HL-60 (cell line): ENCODE results near the gene HS6ST3.

Experiments
- DNase-seq, 2 experiments: peaks; one replicate each; pipeline ENCODE4 v3.0.0-alpha.2; 2010 to 2020; ENCODE audit warnings: low read depth in 1 of 2, low spot score in 1 of 2
- H3K27ac ChIP-seq: fragments of 250-450 bp; sonication (Bioruptor Pico); replicated peaks from 2 replicates; pipeline ENCODE4 v1.5.1; 2020; ENCODE audit warnings: mild to moderate bottlenecking, moderate library complexity
- H3K27me3 ChIP-seq: fragments of 250-450 bp; sonication (Bioruptor Pico); 2 replicates; pipeline ENCODE4 v1.5.1; 2021; ENCODE audit warnings: mild to moderate bottlenecking, moderate library complexity; ENCODE audit not compliant: insufficient read depth, poor library complexity, severe bottlenecking
- H3K4me3 ChIP-seq: replicated peaks from 2 replicates; pipeline ENCODE4 v1.5.1; 2011; ENCODE audit warnings: mild to moderate bottlenecking, control low read depth, low read length; ENCODE audit not compliant: insufficient read depth
- CTCF ChIP-seq: IDR thresholded peaks from one replicate; pipeline ENCODE4 v1.5.1; 2011; ENCODE audit warnings: low read length, control low read depth, inconsistent platforms; ENCODE audit not compliant: insufficient read depth
- GABPA ChIP-seq: IDR thresholded peaks from 2 replicates; pipeline ENCODE4 v1.6.1; 2012; ENCODE audit warnings: low read depth
- POLR2AphosphoS5 ChIP-seq: IDR thresholded peaks from 2 replicates; pipeline ENCODE4 v1.6.1; 2012; ENCODE audit warnings: low read depth
- REST ChIP-seq: IDR thresholded peaks from 2 replicates; pipeline ENCODE4 v1.6.1; 2012; ENCODE audit warnings: low read depth; ENCODE audit not compliant: insufficient replicate concordance
- SPI1 ChIP-seq: IDR thresholded peaks from 2 replicates; pipeline ENCODE4 v1.6.1; 2012; ENCODE audit warnings: low read depth, mild to moderate bottlenecking, borderline replicate concordance

Gene HS6ST3

GRCh38 chr13:96575423-96576320 is 485.8 kb downstream of the HS6ST3 start:
- no peak overlapping the region for H3K27ac ChIP-seq

GRCh38 chr13:96581741-96582140 is 491.8 kb downstream of the HS6ST3 start:
- no peak overlapping the region for H3K27ac ChIP-seq
- no peak for TF ChIP-seq GABPA
- no peak for TF ChIP-seq REST
- TF ChIP-seq SPI1 = no peak
- TF ChIP-seq CTCF = no peak
- no peak for TF ChIP-seq POLR2AphosphoS5
- no peak for DNase-seq
- H3K4me3 ChIP-seq = no peak overlapping the region
- H3K27me3 ChIP-seq = no peaks in the 10 kb centered on the region

More at GRCh38 chr13:96575423-96576320, 485.8 kb downstream of the HS6ST3 start:
- no peak for DNase-seq
- H3K27me3 ChIP-seq = no peaks in the 10 kb centered on the region
- TF ChIP-seq CTCF (no peak), POLR2AphosphoS5 (no peak), REST (no peak), GABPA (no peak), SPI1 (no peak)
- no peak overlapping the region for H3K4me3 ChIP-seq

GRCh38 chr13:96615252-96615651 is 525.3 kb downstream of the HS6ST3 start:
- no peak for TF ChIP-seq POLR2AphosphoS5
- no peak for TF ChIP-seq REST
- TF ChIP-seq CTCF = no peak
- no peak for TF ChIP-seq SPI1
- no peak for TF ChIP-seq GABPA
- Histone ChIP-seq H3K27ac (no peak overlapping the region), H3K27me3 (no peaks in the 10 kb centered on the region), H3K4me3 (no peak overlapping the region)
- no peak for DNase-seq
